ENCODE measurements around the gene SDR39U1.

The SDR39U1 gene

GRCh38 chr14:24432259-24433131, 10.1 kb downstream of the SDR39U1 start:
- no peaks in the 10 kb centered on the region for H3K27me3 ChIP-seq (ENCODE audit: insufficient read depth, low read length)
- H3K18ac ChIP-seq (ENCODE audit: low read length), result peak overlapping the region; percentile 3
- H2AFZ ChIP-seq (ENCODE audit: insufficient read depth, low read length, poor library complexity), result no peak overlapping the region
- DNase-seq, result no peak
- H3K9ac ChIP-seq (ENCODE audit: low read length), result no peak overlapping the region
- H4K12ac ChIP-seq (ENCODE audit: low read depth, low read length), result no peak overlapping the region
- H4K8ac ChIP-seq (ENCODE audit: low read depth, low read length), result no peak overlapping the region
- H2BK5ac ChIP-seq (ENCODE audit: low read depth, low read length, poor library complexity), result no peak overlapping the region
- peaks cover 24 to 30% of the 10 kb centered on the region in 2 experiments for H3K36me3 ChIP-seq (ENCODE audit: control insufficient read depth in 1 of 2, insufficient read depth in 2 of 2, low read length in 2 of 2)
- no CpG with 5 or more reads among the region's 24 CpGs for WGBS (ENCODE audit: extremely low coverage, insufficient coverage, insufficient read length)
- H3K27ac ChIP-seq (ENCODE audit: low read depth, low read length), result no peak overlapping the region
- H2BK12ac ChIP-seq (ENCODE audit: low read length), result no peak overlapping the region
- no peak overlapping the region for H3K4ac ChIP-seq (ENCODE audit: low read depth, low read length)
- peaks cover 12% of the 10 kb centered on the region for H3K79me1 ChIP-seq (ENCODE audit: low read length)
- no peak overlapping the region for H3K14ac ChIP-seq (ENCODE audit: low read length)
- H4K91ac ChIP-seq (ENCODE audit: low read depth, low read length), result no peak overlapping the region
- H3K9me3 ChIP-seq (ENCODE audit: insufficient read depth, low read depth, low read length), result no peaks in the 10 kb centered on the region
- no peak overlapping the region for H3K23ac ChIP-seq (ENCODE audit: low read length)
- no peak overlapping the region for H2AK5ac ChIP-seq (ENCODE audit: low read length)
- H3K4me3 ChIP-seq (ENCODE audit: low read depth, low read length), result no peak overlapping the region
- no peak overlapping the region for H2BK120ac ChIP-seq (ENCODE audit: insufficient read depth, low read length, poor library complexity)
- H3K4me1 ChIP-seq (ENCODE audit: control insufficient read depth in 1 of 2, insufficient read depth in 2 of 2, low read length in 2 of 2), result peaks cover 10 to 18% of the 10 kb centered on the region in 2 experiments
- H3K79me2 ChIP-seq (ENCODE audit: control insufficient read depth, insufficient read depth, low read length, poor library complexity), result peaks cover 7% of the 10 kb centered on the region
- H3K4me2 ChIP-seq (ENCODE audit: low read length), result no peak overlapping the region

GRCh38 chr14:24431569-24432258, 10.9 kb downstream of the SDR39U1 start:
- peaks cover 12% of the 10 kb centered on the region for H3K79me1 ChIP-seq (ENCODE audit: low read length)
- H2BK5ac ChIP-seq (ENCODE audit: low read depth, low read length, poor library complexity), result no peak overlapping the region
- peak overlapping the region; percentile 13 for H2AK5ac ChIP-seq (ENCODE audit: low read length)
- H3K23ac ChIP-seq (ENCODE audit: low read length), result no peak overlapping the region
- H3K18ac ChIP-seq (ENCODE audit: low read length), result peak overlapping the region; percentile 3
- no CpG with 5 or more reads among the region's 15 CpGs for WGBS (ENCODE audit: extremely low coverage, insufficient coverage, insufficient read length)
- H3K4me2 ChIP-seq (ENCODE audit: low read length), result peak overlapping the region; percentile 79
- H4K12ac ChIP-seq (ENCODE audit: low read depth, low read length), result no peak overlapping the region
- H2BK120ac ChIP-seq (ENCODE audit: insufficient read depth, low read length, poor library complexity), result no peak overlapping the region
- H3K9ac ChIP-seq (ENCODE audit: low read length), result no peak overlapping the region
- no peaks in the 10 kb centered on the region for H3K27me3 ChIP-seq (ENCODE audit: insufficient read depth, low read length)
- H3K4ac ChIP-seq (ENCODE audit: low read depth, low read length), result no peak overlapping the region
- H3K36me3 ChIP-seq (ENCODE audit: control insufficient read depth in 1 of 2, insufficient read depth in 2 of 2, low read length in 2 of 2), result peaks cover 17 to 22% of the 10 kb centered on the region in 2 experiments
- H4K91ac ChIP-seq (ENCODE audit: low read depth, low read length), result no peak overlapping the region
- H2BK12ac ChIP-seq (ENCODE audit: low read length), result no peak overlapping the region
- no peak overlapping the region for H2AFZ ChIP-seq (ENCODE audit: insufficient read depth, low read length, poor library complexity)
- peak; percentile 85 to 93 for DNase-seq
- H3K4me3 ChIP-seq (ENCODE audit: low read depth, low read length), result no peak overlapping the region
- no peak overlapping the region for H3K27ac ChIP-seq (ENCODE audit: low read depth, low read length)
- H3K79me2 ChIP-seq (ENCODE audit: control insufficient read depth, insufficient read depth, low read length, poor library complexity), result peaks cover 7% of the 10 kb centered on the region
- H3K9me3 ChIP-seq (ENCODE audit: insufficient read depth, low read depth, low read length), result peaks cover 3% of the 10 kb centered on the region
- no peak overlapping the region for H4K8ac ChIP-seq (ENCODE audit: low read depth, low read length)
- peaks cover 10 to 18% of the 10 kb centered on the region in 2 experiments for H3K4me1 ChIP-seq (ENCODE audit: control insufficient read depth in 1 of 2, insufficient read depth in 2 of 2, low read length in 2 of 2)
- H3K14ac ChIP-seq (ENCODE audit: low read length), result peak overlapping the region; percentile 16

- peak overlapping the region; percentile 75 for H2AK5ac ChIP-seq (ENCODE audit: low read length)
- H3K9ac ChIP-seq (ENCODE audit: low read length), result peak overlapping the region; percentile 10
- peak; percentile 28 to 61 for DNase-seq
- H3K14ac ChIP-seq (ENCODE audit: low read length), result peak overlapping the region; percentile 90
- peaks cover 3% of the 10 kb centered on the region for H3K9me3 ChIP-seq (ENCODE audit: insufficient read depth, low read depth, low read length)
- peak overlapping the region; percentile 78 for H4K12ac ChIP-seq (ENCODE audit: low read depth, low read length)
- H4K91ac ChIP-seq (ENCODE audit: low read depth, low read length), result peak overlapping the region; percentile 89
- H3K4me1 ChIP-seq (ENCODE audit: control insufficient read depth in 1 of 2, insufficient read depth in 2 of 2, low read length in 2 of 2), result peaks cover 10 to 18% of the 10 kb centered on the region in 2 experiments
- H3K36me3 ChIP-seq (ENCODE audit: control insufficient read depth in 1 of 2, insufficient read depth in 2 of 2, low read length in 2 of 2), result peaks cover 12 to 15% of the 10 kb centered on the region in 2 experiments
- peak overlapping the region; percentile 78 for H4K8ac ChIP-seq (ENCODE audit: low read depth, low read length)
- H3K27me3 ChIP-seq (ENCODE audit: insufficient read depth, low read length), result no peaks in the 10 kb centered on the region
- H3K4me2 ChIP-seq (ENCODE audit: low read length), result peak overlapping the region; percentile 79
- no peak overlapping the region for H3K23ac ChIP-seq (ENCODE audit: low read length)
- WGBS (ENCODE audit: extremely low coverage, insufficient coverage, insufficient read length), result no CpG with 5 or more reads among the region's 19 CpGs
- peaks cover 7% of the 10 kb centered on the region for H3K79me2 ChIP-seq (ENCODE audit: control insufficient read depth, insufficient read depth, low read length, poor library complexity)
- peaks cover 12% of the 10 kb centered on the region for H3K79me1 ChIP-seq (ENCODE audit: low read length)
- H2BK5ac ChIP-seq (ENCODE audit: low read depth, low read length, poor library complexity), result peak overlapping the region; percentile 71
- H2AFZ ChIP-seq (ENCODE audit: insufficient read depth, low read length, poor library complexity), result peak overlapping the region; percentile 30
- H3K27ac ChIP-seq (ENCODE audit: low read depth, low read length), result peak overlapping the region; percentile 68
- peak overlapping the region; percentile 47 for H2BK12ac ChIP-seq (ENCODE audit: low read length)
- peak overlapping the region; percentile 63 for H3K4me3 ChIP-seq (ENCODE audit: low read depth, low read length)
- peak overlapping the region; percentile 23 for H2BK120ac ChIP-seq (ENCODE audit: insufficient read depth, low read length, poor library complexity)
- H3K18ac ChIP-seq (ENCODE audit: low read length), result peak overlapping the region; percentile 83
- H3K4ac ChIP-seq (ENCODE audit: low read depth, low read length), result peak overlapping the region; percentile 37
Measured at GRCh38 chr14:24430682-24431568, 11.7 kb downstream of the SDR39U1 start.
